ENCODE measurements around the gene INPP4A.
A peak's percentile ranks its signal among the peaks of the same experiment; 100 is the strongest.

The INPP4A gene

DNA sequence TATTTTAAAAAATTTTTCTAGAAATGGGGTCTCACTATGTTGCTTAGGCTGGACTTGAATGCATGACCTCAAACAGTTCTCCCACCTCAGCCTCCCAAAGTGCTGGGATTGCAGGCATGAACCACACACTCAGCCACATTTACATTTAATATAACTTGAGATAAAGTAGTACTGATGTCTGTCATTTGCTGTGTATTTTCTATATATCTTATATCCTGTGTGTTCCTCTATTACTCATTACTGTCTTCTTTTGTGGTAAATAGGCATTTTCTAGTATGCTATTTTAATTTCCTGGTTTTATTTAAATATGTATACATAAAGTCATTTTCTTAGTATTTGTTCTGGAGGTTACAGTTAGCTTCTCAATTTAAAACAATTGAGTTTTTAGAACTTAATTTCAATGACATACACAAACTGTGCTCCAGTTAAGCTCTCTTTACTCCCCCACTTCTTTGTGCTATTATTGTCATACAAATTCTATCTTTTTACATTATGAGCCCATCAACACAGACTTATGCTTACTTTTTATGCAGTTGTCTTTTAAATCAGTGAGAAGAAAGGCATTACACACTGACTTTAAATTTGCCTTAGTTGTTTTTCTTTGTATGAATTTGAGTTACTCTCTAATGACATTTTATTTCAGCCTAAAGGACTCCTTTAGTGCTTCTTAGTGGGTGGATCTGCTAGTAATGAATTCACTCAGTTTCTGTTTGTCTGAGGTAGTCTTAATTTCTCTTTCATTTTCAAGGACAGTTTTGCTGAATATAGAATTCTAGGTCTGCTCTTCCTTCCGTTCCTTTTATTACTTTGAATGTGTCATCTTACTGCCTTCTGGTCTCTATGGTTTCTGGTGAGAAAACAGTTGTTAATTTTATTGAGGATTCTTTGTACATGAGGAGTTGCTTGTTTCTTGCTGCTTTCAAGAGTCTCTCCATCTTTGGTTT, 6.2 kb upstream of the INPP4A start:
- no peak for DNase-seq

DNA sequence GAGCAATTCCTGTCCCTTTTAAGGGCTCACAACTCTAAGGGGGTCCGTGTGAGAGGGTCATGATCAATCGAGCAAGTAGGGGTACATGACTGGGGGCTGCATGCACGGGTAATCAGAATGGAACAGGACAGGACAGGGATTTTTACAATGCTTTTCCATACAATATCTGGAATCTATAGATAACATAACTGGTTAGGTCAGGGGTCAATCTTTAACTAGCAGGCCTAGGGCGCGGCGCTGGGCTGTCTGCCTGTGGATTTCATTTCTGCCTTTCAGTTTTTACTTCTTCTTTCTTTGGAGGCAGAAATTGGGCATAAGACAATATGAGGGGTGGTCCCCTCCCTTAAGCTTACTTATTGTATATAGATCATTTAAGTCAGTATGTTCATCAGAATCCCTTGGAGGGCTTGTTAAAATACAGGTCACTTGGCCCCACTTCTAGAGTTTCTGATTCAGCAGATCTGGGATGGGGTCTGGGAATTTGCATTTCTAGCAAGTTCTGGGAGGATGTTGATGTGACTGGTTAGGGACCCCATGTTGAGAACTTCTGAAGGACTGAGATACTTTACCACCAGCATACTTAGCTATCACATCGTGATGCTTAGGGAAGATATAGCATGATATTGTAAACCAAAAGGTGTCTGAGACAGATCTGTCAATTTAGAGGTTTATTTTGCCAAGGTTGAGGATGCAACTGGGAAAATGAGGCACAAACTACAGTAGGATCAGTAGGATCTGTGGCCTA, 2.8 kb upstream of the INPP4A start:
- no peak for DNase-seq

DNA sequence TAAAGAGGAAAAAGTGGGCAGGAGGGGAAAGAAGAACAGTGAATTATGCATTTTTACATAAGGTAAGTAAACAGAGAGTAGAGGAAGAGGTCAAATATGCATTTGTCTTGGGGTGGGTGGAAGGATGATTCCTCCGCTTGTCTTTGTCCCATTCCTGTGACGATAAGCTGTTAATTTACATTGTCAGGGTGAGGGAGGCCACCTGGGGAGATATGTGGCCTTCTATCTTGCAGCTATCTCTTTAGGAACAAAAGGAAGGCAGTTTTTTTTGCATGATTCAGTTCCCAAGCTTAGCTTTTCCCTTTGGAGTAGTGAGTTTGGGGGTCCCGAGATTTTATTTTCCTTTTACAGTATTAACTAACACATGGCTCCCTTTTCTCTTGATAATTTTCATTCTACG, 2.2 kb upstream of the INPP4A start:
- DNase-seq = no peak

DNA sequence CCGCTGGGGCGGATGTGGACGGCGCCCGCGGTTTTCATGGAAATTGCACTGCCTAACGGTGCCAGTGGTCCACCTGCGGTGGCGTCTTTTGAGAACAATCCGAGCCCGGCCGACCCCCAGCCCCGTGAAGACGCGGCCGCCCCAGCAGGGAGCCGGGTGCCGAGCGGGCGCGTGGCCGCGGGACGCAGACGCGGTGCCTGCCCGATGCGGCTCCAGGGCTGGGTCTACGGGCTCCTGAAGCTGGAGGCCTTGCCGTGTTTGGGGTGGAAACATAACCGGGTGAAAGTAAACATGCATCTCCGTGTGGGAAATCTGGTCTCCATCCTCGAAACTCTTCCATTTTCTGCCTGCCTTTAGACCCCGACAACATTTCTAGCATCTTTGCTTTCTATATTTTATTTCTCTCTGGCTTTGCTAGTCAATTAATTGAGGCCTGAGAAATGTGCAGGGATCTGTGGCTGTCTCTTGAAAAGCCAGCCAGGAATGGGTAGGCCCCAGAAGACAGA, 572 bp downstream of the INPP4A start:
- peak; percentile 11 for DNase-seq

DNA sequence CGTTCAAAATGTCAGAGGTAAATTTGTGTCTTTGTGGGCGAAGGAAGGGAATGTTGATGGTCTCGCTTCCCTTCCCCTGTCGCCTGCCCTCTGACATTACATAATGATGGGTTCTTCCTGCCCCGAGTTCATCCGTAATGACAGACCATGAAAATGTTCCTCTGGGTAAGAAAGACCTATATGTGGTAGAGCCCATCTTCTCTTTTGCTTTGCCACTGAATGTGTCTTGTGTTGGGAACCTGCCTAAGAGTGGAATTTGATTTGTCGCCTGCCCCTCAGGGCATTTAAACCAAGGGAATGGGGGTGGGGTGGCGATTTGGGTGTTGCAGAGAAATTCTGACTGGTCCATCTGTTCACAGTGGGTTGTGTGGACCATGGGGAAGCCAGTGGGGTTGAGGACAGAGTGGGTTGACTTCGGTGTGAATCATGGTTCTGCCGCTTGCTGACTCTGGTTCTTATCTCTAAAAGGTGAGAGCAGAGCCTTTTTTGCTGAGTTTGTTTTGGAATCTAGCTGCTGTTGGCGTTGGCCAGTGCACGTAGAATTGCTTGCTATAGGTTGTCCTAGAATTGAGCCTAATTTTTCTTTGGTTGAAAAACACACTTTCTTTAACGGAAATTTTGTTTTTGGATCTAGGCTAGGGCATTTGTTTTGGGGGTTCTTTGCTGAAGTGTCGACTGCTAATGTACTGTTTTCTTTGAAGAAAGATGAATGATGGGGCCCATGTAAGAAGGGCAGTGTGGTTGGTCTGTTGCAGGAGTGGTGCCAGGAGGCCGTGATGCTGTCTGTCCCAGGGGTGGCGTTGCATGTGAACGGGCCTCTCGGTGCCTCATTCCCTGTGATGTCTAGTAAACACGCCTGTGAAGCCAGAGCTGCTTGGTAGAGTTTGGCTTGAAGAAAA, 1.3 kb downstream of the INPP4A start:
- no peak for DNase-seq

DNA sequence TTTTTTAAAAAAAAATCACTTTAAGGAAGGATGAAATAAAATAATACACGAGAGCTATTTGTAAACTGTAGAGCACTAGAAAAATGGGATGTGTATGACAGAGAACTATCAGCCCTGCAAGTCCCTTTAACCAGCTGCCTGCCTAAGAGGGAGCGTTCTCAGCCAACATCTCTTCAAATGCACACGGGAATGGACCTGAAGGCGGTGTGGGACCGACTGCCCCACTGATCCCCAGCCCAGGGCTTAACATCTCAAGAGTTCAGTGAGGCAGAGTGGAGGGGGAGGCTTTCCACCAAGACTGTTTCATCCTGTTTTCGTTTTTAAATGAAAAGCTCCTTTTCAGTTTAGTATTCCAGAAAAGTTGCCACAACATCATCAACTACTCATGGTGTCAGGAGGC, 2.2 kb downstream of the INPP4A start:
- DNase-seq = no peak

- no peak for DNase-seq
Measured at GRCh38 chr2:98448441-98449145, 3.9 kb downstream of the INPP4A start.

- no peak for DNase-seq
Measured at GRCh38 chr2:98452396-98453027, 7.9 kb downstream of the INPP4A start.

DNA sequence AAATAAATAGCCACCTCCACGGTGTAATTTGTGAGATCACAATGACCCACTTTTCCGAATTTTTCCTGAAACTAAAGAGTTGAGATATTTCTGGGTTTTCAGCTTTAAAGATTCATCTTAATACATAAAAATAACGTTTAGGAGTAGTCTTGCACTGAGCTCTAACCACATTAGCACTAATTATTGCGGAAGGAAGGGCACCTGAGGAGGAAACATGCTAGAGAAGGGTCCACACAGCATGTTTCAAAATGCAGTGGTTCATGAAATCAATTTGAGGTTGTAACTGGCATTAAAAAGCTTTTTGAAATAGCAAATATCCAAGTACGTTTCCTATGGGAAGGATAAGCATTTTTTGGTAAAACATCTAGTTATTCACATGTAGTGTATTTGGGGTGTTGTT, 8.4 kb downstream of the INPP4A start:
- no peak for DNase-seq

- DNase-seq = no peak
Measured at GRCh38 chr2:98453531-98453930, 8.9 kb downstream of the INPP4A start.

DNA sequence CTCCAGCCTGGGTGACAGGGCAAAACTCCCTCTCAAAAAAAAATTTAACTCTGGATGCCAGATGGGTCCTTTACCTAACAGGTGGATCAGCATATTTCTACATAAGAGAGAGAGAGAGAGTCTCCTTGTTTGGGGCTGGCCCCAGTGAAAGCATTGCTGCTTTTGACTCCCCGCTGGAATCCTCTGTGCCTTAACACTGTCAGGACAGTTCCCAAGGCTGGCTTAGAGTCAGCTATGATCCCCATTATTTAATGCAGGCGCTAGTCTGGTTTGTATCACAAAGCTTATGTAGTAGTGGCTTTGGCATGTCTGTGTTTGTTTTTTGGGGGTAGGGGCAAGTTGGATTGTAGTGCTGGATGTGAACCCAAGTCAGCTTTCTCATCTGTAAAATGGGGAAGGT, 9.4 kb downstream of the INPP4A start:
- DNase-seq = no peak

GRCh38 chr2:98454500-98455235, 10.0 kb downstream of the INPP4A start:
- peak; percentile 45 for DNase-seq

DNA sequence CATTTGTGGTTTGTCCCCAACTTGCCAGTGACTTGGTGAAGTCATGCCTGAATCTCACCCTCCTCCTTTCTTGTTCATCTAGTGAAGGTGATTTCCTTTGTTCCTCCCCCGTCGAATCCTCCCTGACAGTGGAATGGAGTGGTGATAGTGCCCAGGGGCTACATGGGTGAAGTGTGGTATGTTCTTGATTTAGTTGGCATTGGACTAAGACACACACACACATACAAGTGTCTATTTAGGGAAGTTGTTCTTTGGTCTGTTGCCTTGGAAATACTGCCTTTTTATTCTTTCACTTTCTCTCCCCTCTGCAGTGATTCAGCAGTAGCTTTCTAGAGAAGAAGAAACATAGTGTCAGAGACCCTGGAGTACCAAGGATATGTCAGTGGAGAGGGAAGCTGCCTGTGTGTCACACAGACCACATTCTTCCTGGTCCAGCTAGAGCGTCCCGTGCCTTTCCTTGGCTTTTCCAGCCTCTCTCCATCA, 10.9 kb downstream of the INPP4A start:
- no peak for DNase-seq

DNA sequence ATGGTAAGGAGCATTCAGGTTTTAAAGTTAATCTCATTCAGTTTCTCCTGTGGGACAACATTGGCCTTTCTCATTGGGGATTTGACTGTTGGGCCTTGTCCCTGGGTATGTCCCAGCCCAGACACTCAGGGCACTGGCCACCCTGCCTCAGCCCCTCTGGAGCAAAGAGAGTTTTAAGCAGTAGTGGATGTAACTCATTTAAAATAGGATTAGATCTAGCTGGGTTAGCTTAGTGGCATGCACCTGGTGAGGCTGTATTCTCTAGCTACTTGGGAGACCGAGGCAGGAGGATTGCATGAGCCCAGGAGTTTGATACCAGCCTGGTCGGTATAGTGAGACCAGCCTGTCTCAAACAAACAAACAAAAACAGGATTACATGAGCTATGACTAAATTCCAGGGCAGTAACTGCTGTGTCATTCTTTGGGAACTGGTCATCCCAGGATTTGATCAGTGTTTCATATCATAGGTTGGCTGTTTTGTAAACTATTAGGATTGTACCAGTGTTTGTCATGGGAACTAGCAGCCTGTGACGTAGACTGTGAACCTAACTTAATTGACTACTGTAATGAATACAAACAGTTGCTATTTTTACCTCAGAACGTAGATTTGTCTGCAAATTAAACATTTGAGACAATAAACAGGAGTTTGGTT, 12.5 kb downstream of the INPP4A start:
- DNase-seq = peak; percentile 95

DNA sequence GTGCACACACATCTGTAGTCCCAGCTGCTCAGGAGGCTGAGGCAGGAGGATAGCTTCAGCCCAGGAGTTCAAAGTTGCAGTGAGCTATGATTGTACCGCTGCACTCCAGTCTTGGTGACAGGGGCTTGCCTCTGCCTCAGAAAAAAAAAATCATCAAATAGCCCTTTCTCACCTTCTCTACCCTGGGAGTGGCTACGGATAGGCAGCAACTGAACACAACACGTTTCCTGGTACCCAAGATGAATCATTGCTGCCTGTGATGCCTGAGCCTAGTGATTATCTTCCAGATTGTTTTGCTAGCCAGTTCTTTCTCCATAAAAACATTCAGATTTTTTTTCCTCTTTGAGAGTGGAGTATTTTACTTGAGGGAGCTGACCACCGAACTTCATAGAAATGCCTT, 13.5 kb downstream of the INPP4A start:
- no peak for DNase-seq

GRCh38 chr2:98458667-98459380, 14.2 kb downstream of the INPP4A start:
- DNase-seq = no peak

DNA sequence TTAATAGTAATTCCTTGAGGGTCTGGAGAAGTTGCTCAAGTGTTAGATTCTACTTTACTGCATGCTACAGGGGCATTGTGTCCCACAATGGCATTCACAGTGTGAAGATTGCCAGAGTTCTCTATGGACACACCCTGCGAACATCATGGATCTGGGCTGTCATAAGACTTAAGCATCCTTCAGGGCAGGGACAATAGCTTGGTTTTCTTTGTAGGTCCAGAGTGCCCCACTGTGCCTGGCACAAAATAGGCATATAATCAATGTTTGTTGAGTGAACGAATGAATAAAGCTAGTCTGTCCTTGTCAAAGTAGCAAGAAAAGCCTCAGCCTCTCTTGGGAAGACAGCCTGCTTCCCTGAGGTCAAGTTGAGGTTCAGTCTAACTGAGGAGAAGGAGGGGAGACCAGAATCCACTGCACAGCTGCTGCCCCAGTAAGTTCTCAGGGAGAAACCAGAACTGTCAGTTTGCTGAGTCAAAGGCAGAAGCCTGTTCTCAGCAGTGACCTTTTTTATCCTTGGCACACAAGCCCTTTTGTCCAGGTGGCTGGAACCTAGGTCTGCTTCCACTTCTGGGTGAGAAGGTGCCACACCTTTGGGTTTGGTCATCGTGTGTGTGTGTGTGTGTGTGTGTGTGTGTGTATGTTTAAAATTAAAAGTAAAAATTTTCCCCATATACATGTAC, 15.0 kb downstream of the INPP4A start:
- DNase-seq = no peak

DNA sequence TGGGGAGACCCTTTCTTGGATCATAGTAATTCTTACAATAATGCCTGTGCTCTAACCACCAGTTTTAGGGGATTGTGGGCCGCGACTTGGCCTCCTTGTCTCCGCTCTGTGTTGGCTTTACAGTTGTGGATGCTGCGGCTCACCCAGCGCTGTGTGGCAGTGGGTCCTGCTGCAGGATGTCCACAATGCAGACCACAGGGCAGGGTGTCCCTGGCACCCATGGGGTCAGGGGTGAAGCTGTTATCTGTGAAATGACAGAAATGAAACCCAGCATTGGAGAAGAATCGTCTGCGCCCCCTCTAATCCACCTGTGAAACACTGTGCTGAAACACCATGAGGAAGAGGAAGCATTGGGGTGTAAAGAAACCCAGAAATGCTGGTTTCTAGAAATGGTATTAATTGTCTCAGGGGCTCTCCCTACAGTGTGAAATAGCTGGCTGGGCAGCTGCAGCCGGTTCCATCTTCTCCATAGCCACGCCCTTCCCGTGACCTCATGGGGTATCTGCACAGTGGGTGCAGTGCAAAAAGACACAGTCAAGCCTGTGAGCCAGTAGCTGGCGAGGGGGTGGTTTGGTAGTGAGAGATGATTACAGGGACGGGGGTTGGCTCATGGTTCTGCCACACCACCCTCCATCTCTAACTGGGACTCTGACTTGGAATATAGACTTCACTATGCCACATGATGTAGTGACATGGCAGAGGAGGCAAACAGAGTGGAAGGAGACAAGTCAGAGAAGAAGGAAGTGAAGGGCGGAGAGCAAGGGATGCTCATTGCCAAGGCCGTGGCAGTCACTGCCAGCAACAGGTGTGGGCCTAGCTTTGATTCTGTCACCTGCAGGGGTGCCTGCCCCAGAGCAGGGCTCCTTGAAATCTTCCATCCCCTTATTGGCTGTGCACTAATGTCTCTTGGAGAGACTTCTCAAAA, 16.2 kb downstream of the INPP4A start:
- no peak for DNase-seq

Data from HCEC 1CT (cell line).